OCI-LY1 (cell line): ENCODE results near the gene ANKRD33B.

Experiments
- H2AFZ ChIP-seq: fragments of 200-600 bp; sonication (generic), shearing (Covaris generic); 2 replicates; pipeline ENCODE4 v1.6.0; 2014; ENCODE audit warnings: antibody characterized with exemption, mild to moderate bottlenecking, low read length
- H3F3A ChIP-seq: fragments of 200-600 bp; sonication (generic), shearing (Covaris generic); 2 replicates; pipeline ENCODE4 v1.6.0; 2014; ENCODE audit warnings: mild to moderate bottlenecking, antibody characterized with exemption, low read length, moderate library complexity; ENCODE audit not compliant: insufficient read depth
- H3K27ac ChIP-seq: fragments of 200-600 bp; sonication (generic); 2 replicates; pipeline ENCODE4 v1.5.1; 2014; ENCODE audit warnings: low read length, mixed run types, mild to moderate bottlenecking, low read depth; ENCODE audit not compliant: poor library complexity, severe bottlenecking
- H3K27me3 ChIP-seq: fragments of 200-600 bp; sonication (generic); 2 replicates; pipeline ENCODE4 v1.6.0; 2014; ENCODE audit warnings: antibody characterized with exemption, mild to moderate bottlenecking, low read length, moderate library complexity; ENCODE audit not compliant: insufficient read depth
- H3K36me3 ChIP-seq: fragments of 200-600 bp; sonication (generic); 2 replicates; pipeline ENCODE4 v1.6.1; 2014; ENCODE audit warnings: mild to moderate bottlenecking, antibody characterized with exemption, low read length, moderate library complexity, mixed read lengths; ENCODE audit not compliant: insufficient read depth
- H3K4me1 ChIP-seq: fragments of 200-600 bp; sonication (generic); 2 replicates; pipeline ENCODE4 v1.5.1; 2014; ENCODE audit warnings: mild to moderate bottlenecking, low read length, moderate library complexity; ENCODE audit not compliant: insufficient read depth, severe bottlenecking
- H3K4me2 ChIP-seq: fragments of 200-600 bp; sonication (generic), shearing (Covaris generic); 2 replicates; pipeline ENCODE4 v1.6.1; 2014; ENCODE audit warnings: low read length
- H3K4me3 ChIP-seq: fragments of 200-600 bp; sonication (generic); 2 replicates; pipeline ENCODE4 v1.5.1; 2014; ENCODE audit warnings: low read length, low read depth, mild to moderate bottlenecking, mixed read lengths; ENCODE audit not compliant: poor library complexity, severe bottlenecking
- H3K79me2 ChIP-seq: fragments of 200-600 bp; shearing (Covaris generic); 2 replicates; pipeline ENCODE4 v1.6.1; 2016; ENCODE audit warnings: mixed run types, low read length, mixed read lengths; ENCODE audit not compliant: insufficient read depth
- H3K9ac ChIP-seq: fragments of 200-600 bp; sonication (generic), shearing (Covaris generic); 2 replicates; pipeline ENCODE4 v1.6.1; 2014; ENCODE audit warnings: mild to moderate bottlenecking, low read length, mixed read lengths
- H3K9me2 ChIP-seq: fragments of 200-600 bp; sonication (generic), shearing (Covaris generic); 2 replicates; pipeline ENCODE4 v1.6.1; 2014; ENCODE audit warnings: low read depth, mild to moderate bottlenecking, low read length, mixed read lengths
- H3K9me3 ChIP-seq: fragments of 200-600 bp; shearing (Covaris generic); 2 replicates; pipeline ENCODE4 v1.6.1; 2014; ENCODE audit warnings: low read length, mixed read lengths
- H4K20me1 ChIP-seq: fragments of 200-600 bp; sonication (generic), shearing (Covaris generic); 2 replicates; pipeline ENCODE4 v1.6.0; 2016; ENCODE audit warnings: mild to moderate bottlenecking, low read length; ENCODE audit not compliant: insufficient read depth
- CTCF ChIP-seq: fragments of 200-600 bp; sonication (generic), shearing (Covaris generic); IDR thresholded peaks from 2 replicates; pipeline ENCODE4 v1.5.1; 2017; ENCODE audit warnings: mild to moderate bottlenecking, antibody characterized with exemption, low read length, moderate library complexity, mixed read lengths
- EZH2 ChIP-seq: fragments of 200-600 bp; sonication (generic), shearing (Covaris generic); IDR thresholded peaks from 2 replicates; pipeline ENCODE4 v1.8.0; 2017; ENCODE audit warnings: borderline replicate concordance, mixed run types, mild to moderate bottlenecking, antibody characterized with exemption, low read length, moderate library complexity, mixed read lengths

ANKRD33B gene

GRCh38 chr5:10673017-10673389 lies 109.1 kb downstream of the ANKRD33B start:
- no peaks in the 10 kb centered on the region for H3K4me1 ChIP-seq
- H3K79me2 ChIP-seq: no peaks in the 10 kb centered on the region
- H2AFZ ChIP-seq: no peak overlapping the region
- H3K27me3 ChIP-seq: 0 out of 2 replicates have a peak, but pooled peaks cover 6% of the 10 kb centered on the region
- H3K4me2 ChIP-seq: no peak overlapping the region
- peaks cover 11% of the 10 kb centered on the region for H3K36me3 ChIP-seq
- no peak overlapping the region for H3K4me3 ChIP-seq
- no peaks in the 10 kb centered on the region for H3K9me3 ChIP-seq
- TF ChIP-seq CTCF: no peak
- TF ChIP-seq EZH2: no peak
- H3K9me2 ChIP-seq: no peaks in the 10 kb centered on the region
- H3K9ac ChIP-seq: no peak overlapping the region
- H3K27ac ChIP-seq: no peak overlapping the region
- H4K20me1 ChIP-seq: no peaks in the 10 kb centered on the region
- H3F3A ChIP-seq: no peaks in the 10 kb centered on the region

- Histone ChIP-seq H3K4me1 (no peaks in the 10 kb centered on the region), H3K4me3 (no peak overlapping the region), H4K20me1 (no peaks in the 10 kb centered on the region), H3F3A (no peaks in the 10 kb centered on the region), H3K27ac (no peak overlapping the region), H3K79me2 (no peaks in the 10 kb centered on the region), H3K36me3 (peaks cover 15% of the 10 kb centered on the region), H3K4me2 (no peak overlapping the region), H3K27me3 (0 out of 2 replicates have a peak, but pooled peaks cover 6% of the 10 kb centered on the region), H2AFZ (no peak overlapping the region), H3K9me2 (no peaks in the 10 kb centered on the region), H3K9me3 (no peaks in the 10 kb centered on the region), H3K9ac (no peak overlapping the region)
- TF ChIP-seq EZH2: no peak
- no peak for TF ChIP-seq CTCF
Observed at GRCh38 chr5:10673407-10673806, 109.5 kb downstream of the ANKRD33B start.

- Histone ChIP-seq H3F3A (no peaks in the 10 kb centered on the region), H3K36me3 (peaks cover 22% of the 10 kb centered on the region), H3K9ac (no peak overlapping the region), H3K4me3 (no peak overlapping the region), H3K27me3 (0 out of 2 replicates have a peak, but pooled peaks cover 6% of the 10 kb centered on the region), H3K79me2 (no peaks in the 10 kb centered on the region), H2AFZ (no peak overlapping the region), H4K20me1 (no peaks in the 10 kb centered on the region), H3K27ac (no peak overlapping the region), H3K4me1 (no peaks in the 10 kb centered on the region), H3K9me2 (no peaks in the 10 kb centered on the region), H3K4me2 (no peak overlapping the region), H3K9me3 (no peaks in the 10 kb centered on the region)
- TF ChIP-seq CTCF: no peak
- TF ChIP-seq EZH2: no peak
Observed at GRCh38 chr5:10674096-10674495, 110.2 kb downstream of the ANKRD33B start.
